ENCODE data around the gene TMBIM6.

- TF ChIP-seq POLR2AphosphoS5 (IDR thresholded peaks at IDR 0.05; ENCODE audit: low read depth, low read length), result no peak
- TF ChIP-seq TAF1 (IDR thresholded peaks at IDR 0.05; ENCODE audit: borderline replicate concordance, insufficient read depth, low read length), result no peak
- no peak for TF ChIP-seq REST (IDR thresholded peaks at IDR 0.05; ENCODE audit: insufficient read depth in 1 of 2, low read depth in 2 of 2, low read length in 2 of 2)
- TF ChIP-seq SIN3A (IDR thresholded peaks at IDR 0.05; ENCODE audit: borderline replicate concordance, insufficient read depth, low read length), result no peak
Measured at GRCh38 chr12:49766115-49766455, 24.7 kb downstream of the TMBIM6 start.

Data from PFSK-1 (cell line).